Mucosa of stomach (tissue), 1 donor: ENCODE measurements around the gene ALKBH7.
"Not testable (repeated sequence)": the region's sequence is repeated elsewhere in the genome, so short reads cannot be mapped to it uniquely, and the experiment has no call there.

ENCODE experiments used
- H3K27me3 ChIP-seq: one replicate; pipeline ENCODE4 v1.7.0; 2013; ENCODE audit warnings: mild to moderate bottlenecking, low read length; ENCODE audit not compliant: control insufficient read depth, insufficient read depth
- H3K36me3 ChIP-seq: one replicate; pipeline ENCODE4 v1.7.0; 2013; ENCODE audit warnings: low read length; ENCODE audit not compliant: control insufficient read depth, insufficient read depth
- H3K4me1 ChIP-seq: one replicate; pipeline ENCODE4 v1.7.0; 2013; ENCODE audit warnings: mild to moderate bottlenecking, low read length; ENCODE audit not compliant: control insufficient read depth, insufficient read depth
- H3K4me3 ChIP-seq: one replicate; pipeline ENCODE4 v1.7.0; 2013; ENCODE audit warnings: low read length
- H3K9ac ChIP-seq: one replicate; pipeline ENCODE4 v1.7.0; 2013; ENCODE audit warnings: mild to moderate bottlenecking, low read length, moderate library complexity
- H3K9me3 ChIP-seq: one replicate; pipeline ENCODE4 v1.7.0; 2013; ENCODE audit warnings: mild to moderate bottlenecking, low read length, moderate library complexity; ENCODE audit not compliant: control insufficient read depth
- donor health status: Pancreatic carcinoma.

The ALKBH7 gene

DNA sequence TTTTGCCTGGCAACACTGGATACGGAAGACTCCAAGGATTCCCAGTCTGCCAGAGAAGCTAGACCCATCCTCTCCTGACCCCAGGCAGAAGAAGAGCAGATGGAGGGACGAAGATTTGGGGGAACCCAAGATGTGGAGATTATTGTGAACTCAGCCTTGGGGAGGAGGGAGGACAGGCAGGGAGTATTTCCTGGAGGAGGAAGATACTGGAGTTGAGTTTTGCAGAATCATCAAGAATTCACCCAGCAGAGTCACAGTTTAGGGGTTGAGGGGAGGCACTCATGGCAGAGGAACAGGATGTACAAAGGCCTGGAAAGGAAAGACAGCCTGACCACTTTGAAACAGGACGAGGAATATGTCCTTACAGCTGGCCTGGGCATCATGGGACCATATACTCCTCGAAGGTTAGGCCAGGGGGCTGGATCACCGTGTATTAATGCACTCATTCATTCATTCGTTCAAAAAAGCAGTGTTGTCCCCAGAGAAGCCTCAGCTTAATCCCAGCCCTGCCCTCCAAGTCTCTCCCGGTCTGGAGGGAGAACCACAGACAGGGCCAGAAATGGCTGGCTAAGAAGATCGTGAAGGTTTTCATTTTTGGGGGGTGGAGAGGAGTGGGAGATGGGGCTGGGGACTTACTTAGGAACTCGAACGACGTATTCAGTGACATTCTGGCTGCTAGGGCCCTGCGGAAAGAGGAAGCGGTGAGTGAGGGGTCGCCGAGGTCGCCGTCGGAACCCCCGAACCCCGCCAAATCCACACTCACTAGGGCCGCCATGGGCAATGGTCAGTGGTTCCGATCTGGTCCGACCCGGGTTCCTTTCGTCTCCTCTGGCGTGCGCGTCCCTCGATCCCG, 19.9 kb downstream of the ALKBH7 start:
- peak overlapping the region; percentile 98 for H3K4me3 ChIP-seq
- no peaks in the 10 kb centered on the region for H3K27me3 ChIP-seq
- peaks cover 14% of the 10 kb centered on the region for H3K4me1 ChIP-seq
- H3K9ac ChIP-seq: peak overlapping the region; percentile 91
- no peaks in the 10 kb centered on the region for H3K9me3 ChIP-seq
- H3K36me3 ChIP-seq: peaks cover 2% of the 10 kb centered on the region

DNA sequence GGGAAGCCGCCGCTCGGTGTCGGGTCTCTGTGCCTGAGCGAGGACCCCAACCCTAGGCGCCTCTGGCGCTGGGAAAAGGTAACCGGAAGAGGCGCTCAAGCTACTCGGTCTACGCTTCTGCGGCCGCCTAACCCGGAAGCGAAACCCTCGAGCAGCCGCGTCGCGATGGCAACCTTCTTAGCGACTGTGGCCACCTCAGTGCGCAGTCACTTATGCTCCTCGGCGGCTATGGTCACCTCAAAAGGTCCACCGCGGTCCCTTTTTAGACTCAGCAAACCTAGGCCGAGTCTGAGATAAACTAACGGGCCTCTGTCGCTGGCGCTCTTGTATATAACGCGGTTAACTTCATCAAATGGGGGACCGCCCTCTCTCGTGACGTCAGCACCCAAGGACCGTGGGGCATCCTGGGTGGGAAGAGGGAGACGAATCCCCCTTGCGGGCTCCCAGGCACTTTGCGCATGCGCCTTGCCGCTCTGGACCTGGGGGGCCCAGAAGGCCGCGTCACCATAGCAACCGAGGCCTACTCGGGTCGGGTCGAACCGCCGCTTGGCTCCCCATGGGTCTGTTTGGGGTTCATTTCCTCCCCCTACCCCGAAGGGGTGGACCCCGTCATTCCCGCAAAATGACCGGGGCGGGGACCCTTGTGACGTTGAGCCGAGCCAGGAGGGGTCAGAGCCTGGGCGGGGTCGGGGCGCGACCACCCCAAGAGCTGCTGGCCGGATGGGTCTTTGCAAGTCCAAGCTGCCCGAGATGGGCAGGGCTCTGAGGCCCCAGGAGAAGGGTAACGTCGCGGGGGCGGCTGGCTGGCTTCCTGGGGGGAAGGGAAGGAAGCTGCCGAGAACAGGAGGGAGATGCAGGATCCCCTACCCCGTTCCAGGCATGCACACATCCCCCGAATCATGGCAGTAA, 20.7 kb downstream of the ALKBH7 start, which contains the start of gene GTF2F1:
Gene GTF2F1, minus strand, starts transcription at position 91 of the 909 bp plus-strand sequence. CDS start 169 bp downstream, outside the sequence.
- Histone ChIP-seq H3K36me3 (no peaks in the 10 kb centered on the region), H3K9ac (peak within 1 kb of the TSS; percentile 91), H3K4me1 (peaks cover 14% of the 10 kb centered on the region), H3K4me3 (peak within 1 kb of the TSS; percentile 98), H3K9me3 (no peaks in the 10 kb centered on the region), H3K27me3 (no peaks in the 10 kb centered on the region)

DNA sequence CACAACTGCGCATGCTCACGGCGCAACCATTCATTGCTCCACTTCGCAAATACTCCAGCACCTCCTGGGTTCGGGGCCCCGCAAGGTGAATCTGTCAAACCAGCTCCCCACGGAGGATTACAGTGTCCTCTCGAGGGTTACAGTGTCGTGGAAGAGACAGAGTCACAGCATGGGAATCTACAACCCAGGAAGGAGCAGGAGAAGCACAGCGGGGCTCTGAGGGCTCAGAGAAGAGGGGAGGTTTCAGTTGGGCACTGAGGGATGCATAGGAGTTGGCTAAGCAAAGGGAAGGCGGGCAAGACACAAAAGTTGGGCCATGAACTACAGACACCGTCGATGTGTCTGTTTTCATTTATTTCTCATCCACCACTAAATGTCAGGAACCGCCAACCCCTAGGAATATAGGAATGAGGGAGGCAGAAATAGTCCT, 21.4 kb downstream of the ALKBH7 start:
- Histone ChIP-seq H3K4me1 (peaks cover 14% of the 10 kb centered on the region), H3K9me3 (no peaks in the 10 kb centered on the region), H3K9ac (peak overlapping the region; percentile 91), H3K4me3 (peak overlapping the region; percentile 98), H3K36me3 (no peaks in the 10 kb centered on the region), H3K27me3 (no peaks in the 10 kb centered on the region)

DNA sequence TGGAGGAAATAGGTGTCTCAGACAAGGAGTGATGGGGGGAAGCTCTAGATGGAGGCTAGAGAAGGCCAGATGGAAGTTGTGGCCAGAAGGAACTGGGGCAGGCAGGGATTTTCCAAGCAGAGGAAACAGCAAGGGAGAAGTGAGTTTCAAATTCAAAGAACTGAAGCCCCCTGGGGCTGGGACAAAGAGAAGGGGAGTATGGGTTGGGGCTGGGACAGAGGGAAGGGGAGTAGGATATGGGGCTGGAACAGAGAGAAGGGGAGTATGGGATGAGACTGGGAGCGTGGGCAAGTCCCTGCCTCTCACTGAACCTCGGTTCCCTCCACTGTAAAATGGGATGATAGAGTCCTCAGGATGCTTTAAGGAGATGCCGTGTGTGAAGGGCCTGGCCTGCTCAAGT, 22.2 kb downstream of the ALKBH7 start:
- no peak overlapping the region for H3K4me3 ChIP-seq
- no peaks in the 10 kb centered on the region for H3K36me3 ChIP-seq

DNA sequence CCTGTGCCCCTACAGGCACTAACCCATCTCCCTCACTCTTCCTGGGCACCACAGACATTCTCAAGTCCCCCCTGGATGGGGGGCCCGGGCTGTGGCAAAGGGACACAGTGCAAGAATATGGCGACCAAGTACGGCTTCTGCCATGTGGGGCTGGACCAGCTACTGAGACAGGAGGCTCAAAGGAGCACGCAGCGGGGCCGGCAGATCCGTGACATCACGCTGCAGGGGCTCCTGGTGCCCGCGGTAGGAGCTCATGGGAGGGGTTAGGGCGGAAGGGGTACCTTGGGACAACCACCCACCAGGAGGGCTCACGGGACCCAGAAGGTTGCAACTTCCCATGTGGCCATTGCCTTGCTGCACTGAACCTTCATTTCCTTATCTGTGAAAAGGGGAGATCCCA, 23.7 kb downstream of the ALKBH7 start:
- Histone ChIP-seq H3K4me1 (peaks cover 14% of the 10 kb centered on the region), H3K4me3 (no peak overlapping the region), H3K36me3 (no peaks in the 10 kb centered on the region), H3K9me3 (no peaks in the 10 kb centered on the region), H3K9ac (no peak overlapping the region), H3K27me3 (no peaks in the 10 kb centered on the region)

More for the DNA sequence above, 22.2 kb downstream of the ALKBH7 start:
- H3K9me3 ChIP-seq: no peaks in the 10 kb centered on the region
- no peaks in the 10 kb centered on the region for H3K27me3 ChIP-seq
- H3K9ac ChIP-seq: no peak overlapping the region
- peaks cover 14% of the 10 kb centered on the region for H3K4me1 ChIP-seq

DNA sequence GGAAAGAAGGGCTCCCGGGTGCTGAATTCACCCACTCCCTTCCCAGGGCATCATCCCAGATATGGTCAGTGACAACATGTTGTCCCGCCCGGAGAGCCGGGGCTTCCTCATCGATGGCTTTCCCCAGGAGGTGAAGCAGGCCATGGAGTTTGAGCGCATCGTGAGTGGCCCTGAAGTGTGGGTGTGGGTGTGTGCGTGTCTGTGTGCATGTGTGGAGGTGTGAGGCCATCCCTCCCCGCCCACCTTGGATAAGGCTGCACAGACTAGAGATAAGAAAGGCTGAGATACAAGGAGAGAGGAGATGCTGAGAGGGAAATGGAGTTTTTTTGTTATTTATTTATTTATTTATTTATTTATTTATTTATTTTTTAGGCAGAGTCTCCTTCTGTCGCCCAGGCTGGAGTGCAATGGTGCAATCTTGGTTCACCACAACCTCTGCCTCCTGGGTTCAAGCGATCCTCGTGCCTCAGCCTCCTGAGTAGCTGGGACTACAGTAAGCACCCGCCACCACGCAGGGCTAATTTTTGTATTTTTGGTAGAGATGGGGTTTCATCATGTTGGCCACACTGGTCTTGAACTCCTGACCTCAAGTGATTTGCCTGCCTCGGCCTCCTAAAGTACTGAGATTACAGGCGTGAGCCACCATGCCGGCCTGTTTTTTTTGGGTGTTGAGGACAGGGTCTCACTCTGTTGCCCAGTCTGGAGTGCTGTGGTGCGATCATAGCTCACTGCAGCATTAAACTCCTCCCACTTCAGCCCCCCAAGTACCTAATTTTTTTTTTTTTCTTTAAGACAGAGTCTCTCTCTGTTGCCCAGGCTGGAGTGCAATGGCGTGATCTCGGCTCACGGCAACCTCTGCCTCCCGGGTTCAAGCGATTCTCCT, 27.7 kb downstream of the ALKBH7 start:
- H3K9me3 ChIP-seq, H3K36me3 ChIP-seq, H3K27me3 ChIP-seq, H3K4me3 ChIP-seq, H3K9ac ChIP-seq, H3K4me1 ChIP-seq: not testable (repeated sequence)

DNA sequence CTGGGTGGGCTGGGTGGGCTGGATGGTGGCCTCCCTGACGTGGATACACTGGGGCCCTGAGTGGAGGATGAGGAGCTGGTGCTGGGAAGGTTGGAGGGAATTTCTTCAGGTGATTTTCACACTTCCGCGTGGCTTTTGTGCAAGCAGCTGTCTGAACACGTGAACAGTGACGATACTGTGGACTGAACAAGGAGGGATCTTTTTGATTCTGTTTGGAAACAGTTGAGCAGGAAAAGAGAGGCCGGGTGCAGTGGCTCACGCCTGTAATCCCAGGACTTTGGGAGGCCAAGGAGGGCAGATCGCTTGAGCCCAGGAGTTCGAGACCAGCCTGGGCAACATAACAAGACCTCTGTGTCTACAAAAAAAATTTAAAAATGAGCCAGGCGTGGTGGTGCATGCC, 29.5 kb downstream of the ALKBH7 start:
- peaks cover 4% of the 10 kb centered on the region for H3K4me1 ChIP-seq
- H3K9ac ChIP-seq: no peak overlapping the region
- no peaks in the 10 kb centered on the region for H3K27me3 ChIP-seq
- no peak overlapping the region for H3K4me3 ChIP-seq
- no peaks in the 10 kb centered on the region for H3K9me3 ChIP-seq
- no peaks in the 10 kb centered on the region for H3K36me3 ChIP-seq

DNA sequence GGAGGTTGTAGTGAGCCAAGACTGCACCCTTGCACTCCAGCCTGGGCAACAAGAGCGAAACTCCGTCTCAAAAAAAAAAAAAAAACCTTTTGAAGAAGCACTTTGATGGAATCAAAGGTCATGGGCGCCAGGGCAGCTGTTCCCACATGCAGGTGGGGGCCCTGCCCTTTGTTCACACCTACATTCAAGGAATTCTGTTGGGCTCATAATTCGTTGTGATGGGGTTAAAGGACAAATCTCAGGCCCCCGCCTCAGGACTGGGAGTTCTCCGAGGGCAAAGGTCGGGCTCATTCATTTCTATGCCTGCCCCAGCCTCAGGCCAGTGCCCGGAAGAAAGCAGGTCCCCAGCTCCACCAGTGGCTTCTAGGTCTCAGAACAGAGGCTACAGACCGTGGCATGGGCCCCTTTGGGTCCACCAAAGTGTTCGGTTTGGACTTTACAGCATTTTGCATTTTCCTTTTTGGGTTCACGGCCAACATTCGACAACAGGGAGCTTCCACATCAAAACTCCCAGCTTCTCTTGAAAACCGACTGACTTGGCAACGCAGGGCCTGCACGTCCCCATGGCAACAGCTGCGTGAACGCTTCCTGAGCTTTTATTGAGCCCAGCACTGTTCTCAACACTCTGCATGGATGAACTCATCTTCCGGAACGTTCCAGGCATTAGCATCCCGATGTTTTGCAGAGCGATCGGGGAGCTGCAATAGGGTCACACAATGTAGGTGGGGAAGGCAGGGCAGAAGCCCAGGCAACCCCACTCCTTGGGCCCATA, 30.4 kb downstream of the ALKBH7 start:
- H3K36me3 ChIP-seq: no peaks in the 10 kb centered on the region
- H3K9ac ChIP-seq: no peak overlapping the region
- H3K4me3 ChIP-seq: no peak overlapping the region
- H3K9me3 ChIP-seq: no peaks in the 10 kb centered on the region
- H3K27me3 ChIP-seq: no peaks in the 10 kb centered on the region
- H3K4me1 ChIP-seq: peaks cover 4% of the 10 kb centered on the region

DNA sequence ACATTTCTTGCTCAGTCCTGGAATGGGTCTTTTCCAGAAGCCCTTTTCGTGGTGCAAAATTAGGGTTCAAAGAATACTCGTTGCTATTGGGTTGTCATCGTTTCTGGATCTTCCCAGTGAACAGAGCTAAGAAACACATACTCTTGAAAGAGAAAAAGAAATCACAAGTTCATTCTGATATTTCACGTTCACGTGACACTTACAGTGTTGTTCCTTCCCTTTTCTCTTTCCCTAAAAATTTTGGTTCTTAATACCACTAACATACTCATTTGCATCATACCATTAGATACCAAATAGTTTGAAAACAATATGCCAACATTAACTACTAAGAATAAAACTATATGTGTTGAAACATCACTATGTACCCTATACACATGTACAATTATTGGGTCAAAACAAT, 33.8 kb downstream of the ALKBH7 start:
- H3K4me1 ChIP-seq: peaks cover 4% of the 10 kb centered on the region
- no peaks in the 10 kb centered on the region for H3K27me3 ChIP-seq
- H3K9ac ChIP-seq: no peak overlapping the region
- no peak overlapping the region for H3K4me3 ChIP-seq
- H3K36me3 ChIP-seq: no peaks in the 10 kb centered on the region
- no peaks in the 10 kb centered on the region for H3K9me3 ChIP-seq

DNA sequence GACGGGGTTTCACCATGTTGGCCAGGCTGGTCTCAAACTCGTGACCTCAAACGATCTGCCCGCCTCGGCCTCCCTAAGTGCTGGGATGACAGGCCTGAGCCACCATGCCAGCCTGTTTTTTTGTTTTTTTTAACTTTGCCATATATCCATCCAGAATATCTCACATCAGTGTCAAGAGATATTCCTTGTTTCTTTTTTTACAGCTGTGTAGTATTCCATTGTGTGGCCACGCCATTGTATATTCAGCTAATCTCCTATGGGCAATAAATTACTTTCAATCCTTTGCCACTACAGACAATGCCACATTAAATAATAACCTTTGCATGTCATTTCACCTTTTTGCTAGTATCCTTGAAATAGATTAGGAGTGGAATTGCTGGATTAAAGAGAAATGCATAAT, 36.8 kb downstream of the ALKBH7 start:
- H3K4me1 ChIP-seq: no peaks in the 10 kb centered on the region
- no peaks in the 10 kb centered on the region for H3K36me3 ChIP-seq
- H3K9me3 ChIP-seq: no peaks in the 10 kb centered on the region
- no peaks in the 10 kb centered on the region for H3K27me3 ChIP-seq
- no peak overlapping the region for H3K4me3 ChIP-seq
- H3K9ac ChIP-seq: no peak overlapping the region

DNA sequence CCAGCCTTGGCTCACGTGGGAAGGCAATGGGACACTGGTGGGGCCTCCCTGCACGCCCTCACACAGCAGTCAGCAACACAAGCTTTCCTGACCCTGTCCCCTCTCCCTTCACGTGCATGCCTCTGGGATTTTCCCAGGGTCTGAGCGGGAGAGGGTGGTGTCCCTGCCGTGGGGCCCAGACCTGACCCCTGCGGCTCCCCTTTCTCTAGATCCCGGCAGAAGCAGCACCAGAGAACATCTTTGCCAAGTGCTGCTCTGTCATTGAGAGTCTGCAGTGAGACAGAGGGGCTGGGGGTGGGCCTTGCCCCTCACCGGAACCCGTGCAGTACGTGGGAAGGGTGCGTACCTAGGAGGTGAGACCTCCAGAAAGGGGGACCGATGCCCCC, 39.5 kb downstream of the ALKBH7 start:
- Histone ChIP-seq H3K36me3 (peaks cover 9% of the 10 kb centered on the region), H3K4me3 (no peak overlapping the region), H3K9ac (no peak overlapping the region), H3K27me3 (no peaks in the 10 kb centered on the region), H3K4me1 (no peaks in the 10 kb centered on the region), H3K9me3 (no peaks in the 10 kb centered on the region)
